Measurements from ENCODE around the gene DGKD. TPM values are rescaled to one million over a fixed set of nuclear protein-coding genes. Genes with fewer than 3 reads are reported as not detected.
"Not testable (repeated sequence)": the region's sequence is repeated elsewhere in the genome, so short reads cannot be mapped to it uniquely, and the experiment has no call there.

DGKD gene
- total RNA-seq, 1 experiment from 2014 or later, result 16.0 TPM

DNA sequence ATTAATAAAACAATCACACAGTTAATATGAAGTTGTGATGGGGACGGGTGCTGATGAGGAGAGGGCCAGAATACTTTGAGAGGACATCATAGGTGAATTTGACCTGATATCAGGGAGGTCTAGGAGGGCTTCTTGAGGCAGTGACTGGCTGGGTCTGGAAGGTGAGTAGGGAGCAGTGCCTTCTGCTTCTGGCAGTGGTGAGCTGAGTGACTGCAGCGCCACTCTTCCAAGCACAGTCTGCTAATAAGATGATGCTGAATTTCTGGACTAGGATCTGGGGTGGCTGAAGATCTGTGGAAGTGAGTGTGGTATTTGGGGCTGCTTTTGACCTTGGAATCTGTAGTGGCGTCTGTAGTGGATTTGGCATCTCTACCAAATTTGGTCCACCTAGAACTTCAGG lies 5.5 kb downstream of the DGKD start:
- Histone ChIP-seq H3K9me3 (replicated peaks) (no peaks in the 10 kb centered on the region), H3K36me3 (peaks cover 16% of the 10 kb centered on the region), H3K27ac (no peak overlapping the region), H3K4me3 (no peak overlapping the region), H3K4me1 (replicated peaks) (peaks cover 5% of the 10 kb centered on the region), H3K27me3 (replicated peaks) (no peaks in the 10 kb centered on the region)
- no peak for DNase-seq (ENCODE audit: low read depth in 1 of 2, low spot score in 2 of 2)

DNA sequence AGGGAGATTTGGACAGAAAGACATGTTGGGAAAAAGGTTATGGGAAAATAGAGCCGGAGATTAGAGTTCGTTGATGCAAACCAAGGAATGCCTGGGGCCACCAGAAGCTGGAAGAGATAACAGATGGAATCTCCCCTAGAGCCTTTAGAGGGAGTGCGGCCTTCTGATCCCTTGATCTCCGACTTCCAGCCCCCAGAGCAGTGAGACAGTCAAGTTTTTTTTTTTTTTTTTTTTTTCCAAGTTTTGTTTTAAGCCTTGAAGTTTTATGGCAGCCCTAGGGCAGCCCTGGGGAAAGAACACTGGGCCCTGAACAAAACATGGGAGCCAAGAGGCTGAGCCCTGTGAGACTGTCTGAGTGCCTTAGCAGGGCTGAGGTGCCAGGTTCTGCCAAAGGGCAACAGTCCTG lies 6.5 kb downstream of the DGKD start:
- Histone ChIP-seq H3K9me3 (replicated peaks) (no peaks in the 10 kb centered on the region), H3K4me3 (no peak overlapping the region), H3K27ac (no peak overlapping the region), H3K4me1 (replicated peaks) (no peaks in the 10 kb centered on the region; the same call in none of the 2 replicates), H3K36me3 (peaks cover 15% of the 10 kb centered on the region), H3K27me3 (replicated peaks) (no peaks in the 10 kb centered on the region)
- no peak for DNase-seq (ENCODE audit: low read depth in 1 of 2, low spot score in 2 of 2)

GRCh38 chr2:233361297-233361696 lies 7.0 kb downstream of the DGKD start:
- no peak overlapping the region for H3K4me3 ChIP-seq
- no peak for DNase-seq (ENCODE audit: low read depth in 1 of 2, low spot score in 2 of 2)
- H3K36me3 ChIP-seq, result peaks cover 10% of the 10 kb centered on the region
- no peaks in the 10 kb centered on the region for H3K27me3 ChIP-seq (replicated peaks)
- H3K4me1 ChIP-seq (replicated peaks), result no peaks in the 10 kb centered on the region; the same call in 1 of the 2 replicates
- H3K27ac ChIP-seq, result no peak overlapping the region
- H3K9me3 ChIP-seq (replicated peaks), result no peaks in the 10 kb centered on the region; the same call in 1 of the 2 replicates

DNA sequence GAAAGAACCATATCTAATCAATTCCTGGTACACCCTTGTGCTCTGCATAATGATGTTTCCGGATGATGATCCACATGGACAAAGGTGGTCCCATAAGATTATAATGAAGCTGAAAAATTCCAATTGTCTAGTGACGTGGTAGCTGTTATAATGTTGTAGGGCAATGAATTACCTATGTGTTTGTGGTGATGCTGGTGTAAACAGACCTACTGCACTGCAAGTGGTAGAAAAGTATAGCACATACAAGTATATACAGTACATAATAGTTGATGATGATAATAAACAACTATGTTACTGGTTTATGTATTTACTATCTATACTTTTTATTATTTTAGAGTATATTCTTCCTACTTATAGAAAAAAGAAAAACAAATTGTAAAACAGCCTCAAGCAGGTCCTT lies 8.4 kb downstream of the DGKD start:
- Histone ChIP-seq H3K36me3 (peaks cover 10% of the 10 kb centered on the region), H3K27ac (no peak overlapping the region), H3K4me3 (no peak overlapping the region), H3K27me3 (replicated peaks) (no peaks in the 10 kb centered on the region), H3K9me3 (replicated peaks) (no peaks in the 10 kb centered on the region; the same call in 1 of the 2 replicates), H3K4me1 (replicated peaks) (no peaks in the 10 kb centered on the region)
- DNase-seq (ENCODE audit: low read depth in 1 of 2, low spot score in 2 of 2), result no peak

DNA sequence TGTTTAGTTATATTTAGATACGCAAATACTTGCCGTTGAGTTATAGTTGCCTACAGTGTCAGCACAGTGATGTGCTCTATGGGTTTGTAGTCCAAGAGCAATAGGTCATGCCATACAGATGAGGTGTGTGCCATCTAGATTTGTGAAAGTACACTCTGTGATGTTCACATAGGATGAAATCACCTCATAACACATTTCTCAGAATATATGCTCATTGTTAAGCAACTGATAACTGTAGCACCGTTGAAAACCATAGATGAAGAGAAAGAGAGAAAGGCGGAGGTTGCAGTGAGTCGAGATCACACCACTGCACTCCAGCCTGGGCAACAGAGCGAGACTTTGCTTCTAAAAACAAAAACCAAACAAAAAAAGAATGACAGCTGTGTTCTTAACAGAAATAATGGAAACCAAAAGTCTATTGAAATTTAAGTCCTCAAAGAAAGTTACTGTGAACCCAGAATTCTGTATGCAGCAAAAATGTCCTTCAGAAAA lies 9.5 kb downstream of the DGKD start:
- Histone ChIP-seq H3K27me3 (replicated peaks) (no peaks in the 10 kb centered on the region), H3K4me1 (replicated peaks) (no peaks in the 10 kb centered on the region), H3K27ac (no peak overlapping the region), H3K36me3 (peaks cover 6% of the 10 kb centered on the region; the same call in 1 of the 2 replicates), H3K4me3 (no peak overlapping the region), H3K9me3 (replicated peaks) (no peaks in the 10 kb centered on the region; the same call in 1 of the 2 replicates)
- no peak for DNase-seq (ENCODE audit: low read depth in 1 of 2, low spot score in 2 of 2)

GRCh38 chr2:233365861-233366520 lies 11.7 kb downstream of the DGKD start:
- DNase-seq (ENCODE audit: low read depth in 1 of 2, low spot score in 2 of 2), result no peak
- H3K4me1 ChIP-seq (replicated peaks), result no peaks in the 10 kb centered on the region
- no peaks in the 10 kb centered on the region; the same call in 1 of the 2 replicates for H3K9me3 ChIP-seq (replicated peaks)
- no peak overlapping the region for H3K27ac ChIP-seq
- no peaks in the 10 kb centered on the region for H3K27me3 ChIP-seq (replicated peaks)
- peaks cover 6% of the 10 kb centered on the region; the same call in 1 of the 2 replicates for H3K36me3 ChIP-seq
- no peak overlapping the region for H3K4me3 ChIP-seq

DNA sequence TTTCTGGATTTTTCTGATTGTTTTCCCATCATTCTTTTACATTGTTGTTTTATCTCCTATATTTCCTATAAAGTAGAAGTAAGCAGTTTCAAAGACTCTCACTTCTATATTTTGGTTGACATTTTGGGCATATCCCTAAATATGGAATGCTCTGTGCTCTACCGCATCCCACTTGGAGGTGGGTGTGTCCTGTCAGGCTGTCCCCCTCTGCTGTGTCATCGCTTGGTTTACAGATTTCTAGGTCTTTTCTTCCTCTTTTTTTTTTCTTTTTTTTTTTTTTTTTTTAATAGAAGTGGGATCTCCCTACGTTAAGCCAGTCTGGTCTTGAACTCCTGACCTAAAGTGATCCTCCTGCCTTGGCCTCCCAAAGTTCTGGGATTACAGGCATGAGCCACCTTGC lies 13.3 kb downstream of the DGKD start:
- Histone ChIP-seq H3K27ac (no peak overlapping the region), H3K27me3 (replicated peaks) (no peaks in the 10 kb centered on the region), H3K36me3 (peaks cover 9% of the 10 kb centered on the region; the same call in 1 of the 2 replicates), H3K4me1 (replicated peaks) (no peaks in the 10 kb centered on the region), H3K9me3 (replicated peaks) (no peaks in the 10 kb centered on the region; the same call in 1 of the 2 replicates), H3K4me3 (no peak overlapping the region)
- no peak for DNase-seq (ENCODE audit: low read depth in 1 of 2, low spot score in 2 of 2)

GRCh38 chr2:233368756-233369155 lies 14.5 kb downstream of the DGKD start:
- Histone ChIP-seq H3K9me3 (replicated peaks) (no peaks in the 10 kb centered on the region; the same call in 1 of the 2 replicates), H3K36me3 (peaks cover 4% of the 10 kb centered on the region; the same call in 1 of the 2 replicates), H3K4me1 (replicated peaks) (no peaks in the 10 kb centered on the region), H3K27ac (no peak overlapping the region), H3K27me3 (replicated peaks) (no peaks in the 10 kb centered on the region), H3K4me3 (no peak overlapping the region)
- no peak for DNase-seq (ENCODE audit: low read depth in 1 of 2, low spot score in 2 of 2)

GRCh38 chr2:233369462-233369861 lies 15.2 kb downstream of the DGKD start:
- DNase-seq (ENCODE audit: low read depth in 1 of 2, low spot score in 2 of 2), result peak in 1 of 2 experiments; percentile 19
- H3K9me3 ChIP-seq (replicated peaks), result no peaks in the 10 kb centered on the region; the same call in 1 of the 2 replicates

GRCh38 chr2:233369897-233370685 lies 15.8 kb downstream of the DGKD start:
- Histone ChIP-seq H3K4me1 (replicated peaks) (no peaks in the 10 kb centered on the region), H3K9me3 (replicated peaks) (no peaks in the 10 kb centered on the region; the same call in 1 of the 2 replicates), H3K4me3 (no peak overlapping the region), H3K27ac (no peak overlapping the region), H3K27me3 (replicated peaks) (no peaks in the 10 kb centered on the region), H3K36me3 (0 out of 2 replicates have a peak, but pooled peaks cover 3% of the 10 kb centered on the region)
- DNase-seq (ENCODE audit: low read depth in 1 of 2, low spot score in 2 of 2), result no peak

More at GRCh38 chr2:233369462-233369861, 15.2 kb downstream of the DGKD start:
- H3K27ac ChIP-seq, result no peak overlapping the region
- H3K4me1 ChIP-seq (replicated peaks), result no peaks in the 10 kb centered on the region
- 0 out of 2 replicates have a peak, but pooled peaks cover 3% of the 10 kb centered on the region for H3K36me3 ChIP-seq
- no peaks in the 10 kb centered on the region for H3K27me3 ChIP-seq (replicated peaks)
- H3K4me3 ChIP-seq, result no peak overlapping the region

GRCh38 chr2:233371641-233372040 lies 17.3 kb downstream of the DGKD start:
- Histone ChIP-seq H3K27me3 (replicated peaks) (no peaks in the 10 kb centered on the region), H3K27ac (no peak overlapping the region), H3K36me3 (0 out of 2 replicates have a peak, but pooled peaks cover 3% of the 10 kb centered on the region), H3K9me3 (replicated peaks) (no peaks in the 10 kb centered on the region), H3K4me1 (replicated peaks) (no peaks in the 10 kb centered on the region), H3K4me3 (no peak overlapping the region)
- DNase-seq (ENCODE audit: low read depth in 1 of 2, low spot score in 2 of 2), result no peak

DNA sequence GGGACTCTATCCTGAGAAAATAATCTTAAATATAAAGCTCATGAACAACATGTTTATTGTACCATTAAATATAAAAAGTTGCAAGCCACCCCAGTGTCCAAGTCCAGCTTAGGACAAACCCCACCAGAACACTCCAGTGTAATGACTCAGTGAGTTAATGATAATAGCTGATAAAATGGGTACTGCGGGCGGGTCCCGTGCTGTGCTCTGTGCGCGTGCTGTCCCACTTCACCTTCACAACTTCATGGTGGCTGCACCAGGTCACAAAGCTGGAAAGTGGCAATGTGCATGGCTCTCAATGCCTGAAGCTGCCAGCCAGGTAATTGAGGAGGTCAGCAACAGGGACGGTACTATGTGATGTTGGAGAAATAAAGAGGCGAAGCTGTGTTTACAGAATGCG lies 18.6 kb downstream of the DGKD start:
- no peaks in the 10 kb centered on the region for H3K9me3 ChIP-seq (replicated peaks)
- no peak overlapping the region for H3K27ac ChIP-seq
- H3K4me3 ChIP-seq, result no peak overlapping the region
- no peaks in the 10 kb centered on the region for H3K4me1 ChIP-seq (replicated peaks)
- peaks cover 8% of the 10 kb centered on the region; the same call in 1 of the 2 replicates for H3K36me3 ChIP-seq
- DNase-seq (ENCODE audit: low read depth in 1 of 2, low spot score in 2 of 2), result no peak
- H3K27me3 ChIP-seq (replicated peaks), result no peaks in the 10 kb centered on the region

GRCh38 chr2:233373316-233373715 lies 19.0 kb downstream of the DGKD start:
- Histone ChIP-seq H3K4me1 (replicated peaks) (no peaks in the 10 kb centered on the region), H3K36me3 (peaks cover 8% of the 10 kb centered on the region; the same call in 1 of the 2 replicates), H3K9me3 (replicated peaks) (no peaks in the 10 kb centered on the region), H3K4me3 (no peak overlapping the region), H3K27me3 (replicated peaks) (no peaks in the 10 kb centered on the region), H3K27ac (no peak overlapping the region)
- DNase-seq (ENCODE audit: low read depth in 1 of 2, low spot score in 2 of 2), result no peak

- not testable (repeated sequence) for H3K27me3 ChIP-seq (replicated peaks); H3K9me3 ChIP-seq (replicated peaks); DNase-seq (ENCODE audit: low read depth in 1 of 2, low spot score in 2 of 2); H3K27ac ChIP-seq; H3K4me3 ChIP-seq; H3K4me1 ChIP-seq (replicated peaks); H3K36me3 ChIP-seq
Measured at GRCh38 chr2:233374776-233375175, 20.5 kb downstream of the DGKD start.

Data from SJSA1 (cell line).